Measurements from ENCODE around the gene UCHL3. TPM values are rescaled to one million over a fixed set of nuclear protein-coding genes. Genes with fewer than 3 reads are reported as not detected.
"Not testable (repeated sequence)": the region's sequence is repeated elsewhere in the genome, so short reads cannot be mapped to it uniquely, and the experiment has no call there.

Gene UCHL3
- total and polyA plus RNA-seq, 4 donors = 21.1 to 25.8 (median 23.1) TPM

DNA sequence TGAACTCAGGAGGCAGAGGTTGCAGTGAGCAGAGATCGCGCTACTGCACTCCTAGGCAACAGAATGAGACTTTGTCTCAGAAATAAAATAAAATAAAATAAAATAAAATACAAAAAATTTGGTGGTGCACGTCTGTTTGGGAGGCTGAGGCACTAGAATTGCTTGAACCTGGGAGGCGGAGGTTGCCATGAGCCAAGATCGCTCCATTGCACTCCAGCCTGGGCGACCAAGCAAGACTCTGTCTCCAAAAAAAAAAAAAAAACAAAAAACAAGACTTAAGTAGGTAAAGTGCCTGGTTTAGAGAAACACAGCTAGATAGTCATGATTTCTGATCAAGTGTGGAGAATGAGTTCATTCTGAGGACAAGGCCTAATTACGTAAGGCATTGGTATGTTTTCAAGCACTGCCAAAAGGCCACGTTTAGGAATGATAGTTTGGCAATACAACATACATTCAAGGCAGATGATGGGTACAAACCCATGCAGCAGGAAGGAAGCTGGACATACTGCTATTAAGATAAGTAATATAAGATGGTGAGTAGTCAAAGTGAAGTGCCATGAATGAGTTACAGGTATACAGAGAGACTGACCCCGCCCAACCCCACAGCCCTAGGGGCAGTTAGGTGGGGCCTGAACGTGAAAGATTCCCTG lies 4.8 kb upstream of the UCHL3 start:
- Histone ChIP-seq H3K27me3 (ENCODE audit: control insufficient read depth in 1 of 2, insufficient read depth in 2 of 2, low read length in 1 of 2) (no peaks in the 10 kb centered on the region), H3K4me3 (ENCODE audit: low read length in 2 of 2) (no peak overlapping the region), H3K27ac (ENCODE audit: low read depth in 1 of 2, low read length in 2 of 2) (no peak overlapping the region), H3K36me3 (ENCODE audit: control insufficient read depth in 1 of 2, insufficient read depth in 2 of 2, low read length in 1 of 2) (no peaks in the 10 kb centered on the region), H3K9me3 (ENCODE audit: control insufficient read depth, low read length) (no peaks in the 10 kb centered on the region), H3K4me1 (ENCODE audit: control insufficient read depth in 1 of 2, insufficient read depth in 2 of 2, low read length in 2 of 2) (no peaks in the 10 kb centered on the region)
- DNase-seq (no peak), ATAC-seq (ENCODE audit: low FRiP score) (no peak)
- intact Hi-C loops (cut with DNase I) = loop anchor here (5.0 kb wide), 2 partner anchors 178 to 1782 kb away; partner anchors contain the start of gene MYCBP2 (in 1 of the 2)
- 83 to 86% methylated on average over 10 of the region's 10 CpGs for WGBS, 2 donors

- H3K9me3 ChIP-seq (ENCODE audit: control insufficient read depth, low read length); H3K4me3 ChIP-seq (ENCODE audit: low read length in 2 of 2); DNase-seq; H3K27ac ChIP-seq (ENCODE audit: low read depth in 1 of 2, low read length in 2 of 2); ATAC-seq (ENCODE audit: low FRiP score); H3K27me3 ChIP-seq (ENCODE audit: control insufficient read depth in 1 of 2, insufficient read depth in 2 of 2, low read length in 1 of 2); H3K4me1 ChIP-seq (ENCODE audit: control insufficient read depth in 1 of 2, insufficient read depth in 2 of 2, low read length in 2 of 2); H3K36me3 ChIP-seq (ENCODE audit: control insufficient read depth in 1 of 2, insufficient read depth in 2 of 2, low read length in 1 of 2): not testable (repeated sequence)
- intact Hi-C loops (cut with DNase I) = loop anchor here (5.0 kb wide), 2 partner anchors 178 to 1782 kb away; partner anchors contain the start of gene MYCBP2 (in 1 of the 2)
- WGBS, 2 donors = 89 to 90% methylated on average over 14 of the region's 14 CpGs
These were observed 4.2 kb upstream of the UCHL3 start for GRCh38 chr13:75545386-75545785.

DNA sequence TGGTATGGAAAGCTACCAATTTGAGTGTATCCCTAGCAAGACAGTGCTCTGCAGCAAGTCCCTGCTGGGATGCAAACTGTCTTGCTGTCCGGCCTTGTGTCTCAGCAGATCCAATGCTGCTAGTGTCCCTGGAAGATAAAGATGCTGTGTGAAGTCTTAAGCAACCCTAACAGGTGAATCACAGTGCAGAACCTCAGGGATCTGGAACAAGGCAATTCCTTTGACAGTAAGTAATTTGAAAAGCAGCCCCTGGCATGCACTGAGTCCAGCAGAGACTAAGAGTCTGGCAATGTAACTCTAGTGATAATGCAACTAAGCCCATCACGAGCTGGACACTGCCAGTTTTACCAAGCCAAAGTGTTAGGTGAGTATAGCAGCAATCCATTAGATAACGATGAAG lies 1.7 kb upstream of the UCHL3 start:
- Histone ChIP-seq H3K9me3 (ENCODE audit: control insufficient read depth, low read length) (no peaks in the 10 kb centered on the region), H3K27me3 (ENCODE audit: control insufficient read depth in 1 of 2, insufficient read depth in 2 of 2, low read length in 1 of 2) (no peaks in the 10 kb centered on the region), H3K4me3 (ENCODE audit: low read length in 2 of 2) (no peak overlapping the region), H3K36me3 (ENCODE audit: control insufficient read depth in 1 of 2, insufficient read depth in 2 of 2, low read length in 1 of 2) (no peaks in the 10 kb centered on the region), H3K4me1 (ENCODE audit: control insufficient read depth in 1 of 2, insufficient read depth in 2 of 2, low read length in 2 of 2) (no peaks in the 10 kb centered on the region), H3K27ac (ENCODE audit: low read depth in 1 of 2, low read length in 2 of 2) (no peak overlapping the region)
- intact Hi-C loops (cut with DNase I) = loop anchor here (2.0 to 5.0 kb wide), 4 partner anchors 77 to 1779 kb away; partner anchors contain the start of gene MYCBP2 (in 1 of the 2)
- WGBS, 2 donors = 90 to 92% methylated on average over 3 of the region's 3 CpGs
- DNase-seq (no peak), ATAC-seq (ENCODE audit: low FRiP score) (no peak)

GRCh38 chr13:75550159-75550567 lies 572 bp downstream of the UCHL3 start:
- Histone ChIP-seq H3K4me3 (ENCODE audit: low read length in 2 of 2) (peak overlapping the region; percentile 62 to 86), H3K4me1 (ENCODE audit: control insufficient read depth in 1 of 2, insufficient read depth in 2 of 2, low read length in 2 of 2) (no peaks in the 10 kb centered on the region), H3K27ac (ENCODE audit: low read depth in 1 of 2, low read length in 2 of 2) (no peak overlapping the region), H3K9me3 (ENCODE audit: control insufficient read depth, low read length) (no peaks in the 10 kb centered on the region), H3K36me3 (ENCODE audit: control insufficient read depth in 1 of 2, insufficient read depth in 2 of 2, low read length in 1 of 2) (peaks cover 0 to 3% of the 10 kb centered on the region in 2 donors), H3K27me3 (ENCODE audit: control insufficient read depth in 1 of 2, insufficient read depth in 2 of 2, low read length in 1 of 2) (no peaks in the 10 kb centered on the region)
- ATAC-seq (ENCODE audit: low FRiP score) (peak; percentile 2), DNase-seq (peak in 1 of 2 donors; percentile 50)
- intact Hi-C loops (cut with DNase I) = no loop called here
- 0 to 1% methylated on average over 10 of the region's 10 CpGs for WGBS, 2 donors

DNA sequence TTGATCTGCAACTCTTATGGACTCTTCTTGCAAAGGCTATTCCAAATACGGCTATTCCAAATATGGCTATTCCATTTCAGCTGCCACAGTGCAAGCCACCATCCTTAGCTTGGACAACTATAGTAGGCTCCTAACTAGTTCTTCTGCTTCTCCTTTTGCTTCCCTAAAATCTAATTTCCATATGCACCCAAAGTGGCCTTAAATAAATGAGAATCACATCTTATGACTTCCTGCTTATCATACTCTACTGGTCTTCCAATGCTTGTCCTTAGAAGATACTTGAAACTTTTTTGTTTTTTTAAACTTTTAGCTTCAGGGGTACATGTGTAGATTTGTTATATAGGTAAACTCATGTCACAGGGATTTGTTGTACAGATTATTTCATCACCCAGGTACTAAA lies 4.9 kb downstream of the UCHL3 start:
- DNase-seq = no peak
- 99 to 100% methylated on average over 1 of the region's 1 CpG for WGBS, 2 donors
- H3K27me3 ChIP-seq (ENCODE audit: control insufficient read depth in 1 of 2, insufficient read depth in 2 of 2, low read length in 1 of 2) = no peaks in the 10 kb centered on the region
- H3K27ac ChIP-seq (ENCODE audit: low read depth in 1 of 2, low read length in 2 of 2) = no peak overlapping the region
- intact Hi-C loops (cut with DNase I) = no loop called here
- no peak overlapping the region for H3K4me3 ChIP-seq (ENCODE audit: low read length in 2 of 2)
- H3K9me3 ChIP-seq (ENCODE audit: control insufficient read depth, low read length) = no peaks in the 10 kb centered on the region
- no peak for ATAC-seq (ENCODE audit: low FRiP score)
- H3K36me3 ChIP-seq (ENCODE audit: control insufficient read depth in 1 of 2, insufficient read depth in 2 of 2, low read length in 1 of 2) = peaks cover 0 to 3% of the 10 kb centered on the region in 2 donors
- no peaks in the 10 kb centered on the region for H3K4me1 ChIP-seq (ENCODE audit: control insufficient read depth in 1 of 2, insufficient read depth in 2 of 2, low read length in 2 of 2)

GRCh38 chr13:75554981-75555380 lies 5.4 kb downstream of the UCHL3 start:
- 96 to 97% methylated on average over 3 of the region's 3 CpGs for WGBS, 2 donors
- H3K27me3 ChIP-seq (ENCODE audit: control insufficient read depth in 1 of 2, insufficient read depth in 2 of 2, low read length in 1 of 2) = no peaks in the 10 kb centered on the region
- H3K9me3 ChIP-seq (ENCODE audit: control insufficient read depth, low read length) = no peaks in the 10 kb centered on the region
- H3K4me3 ChIP-seq (ENCODE audit: low read length in 2 of 2) = no peak overlapping the region
- no peak for DNase-seq
- H3K36me3 ChIP-seq (ENCODE audit: control insufficient read depth in 1 of 2, insufficient read depth in 2 of 2, low read length in 1 of 2) = peaks cover 0 to 3% of the 10 kb centered on the region in 2 donors
- H3K4me1 ChIP-seq (ENCODE audit: control insufficient read depth in 1 of 2, insufficient read depth in 2 of 2, low read length in 2 of 2) = no peaks in the 10 kb centered on the region
- H3K27ac ChIP-seq (ENCODE audit: low read depth in 1 of 2, low read length in 2 of 2) = no peak overlapping the region
- intact Hi-C loops (cut with DNase I) = no loop called here
- ATAC-seq (ENCODE audit: low FRiP score) = no peak

- Histone ChIP-seq H3K27ac (ENCODE audit: low read depth in 1 of 2, low read length in 2 of 2) (no peak overlapping the region), H3K4me3 (ENCODE audit: low read length in 2 of 2) (no peak overlapping the region), H3K36me3 (ENCODE audit: control insufficient read depth in 1 of 2, insufficient read depth in 2 of 2, low read length in 1 of 2) (peaks cover 0 to 3% of the 10 kb centered on the region in 2 donors), H3K9me3 (ENCODE audit: control insufficient read depth, low read length) (no peaks in the 10 kb centered on the region), H3K4me1 (ENCODE audit: control insufficient read depth in 1 of 2, insufficient read depth in 2 of 2, low read length in 2 of 2) (no peaks in the 10 kb centered on the region), H3K27me3 (ENCODE audit: control insufficient read depth in 1 of 2, insufficient read depth in 2 of 2, low read length in 1 of 2) (no peaks in the 10 kb centered on the region)
- DNase-seq = no peak
- 78 to 81% methylated on average over 1 of the region's 1 CpG for WGBS, 2 donors
- no peak for ATAC-seq (ENCODE audit: low FRiP score)
- intact Hi-C loops (cut with DNase I) = no loop called here
These were observed 6.2 kb downstream of the UCHL3 start for GRCh38 chr13:75555836-75556235.

DNA sequence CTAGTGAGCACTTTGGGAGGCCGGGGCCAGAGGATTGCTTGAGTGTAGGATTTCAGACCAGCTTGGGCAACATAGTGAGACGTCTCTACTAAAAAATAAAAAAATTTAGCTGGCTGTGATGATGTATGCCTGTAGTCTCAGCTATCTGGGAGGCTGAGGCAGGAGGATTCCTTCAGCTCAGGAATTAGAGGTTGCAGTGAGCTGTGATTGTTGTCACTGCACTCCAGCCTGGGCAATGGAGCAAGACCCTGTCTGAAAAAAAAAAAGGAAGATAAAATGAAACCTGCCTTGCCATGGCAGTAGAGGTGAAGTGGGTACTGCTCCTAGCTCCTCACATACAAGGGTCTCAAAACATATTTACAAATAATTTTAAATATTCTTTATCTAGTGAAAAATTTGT lies 7.4 kb downstream of the UCHL3 start:
- Histone ChIP-seq H3K9me3 (ENCODE audit: control insufficient read depth, low read length) (no peaks in the 10 kb centered on the region), H3K4me3 (ENCODE audit: low read length in 2 of 2) (no peak overlapping the region), H3K27ac (ENCODE audit: low read depth in 1 of 2, low read length in 2 of 2) (no peak overlapping the region), H3K4me1 (ENCODE audit: control insufficient read depth in 1 of 2, insufficient read depth in 2 of 2, low read length in 2 of 2) (no peaks in the 10 kb centered on the region), H3K36me3 (ENCODE audit: control insufficient read depth in 1 of 2, insufficient read depth in 2 of 2, low read length in 1 of 2) (peaks cover 0 to 3% of the 10 kb centered on the region in 2 donors), H3K27me3 (ENCODE audit: control insufficient read depth in 1 of 2, insufficient read depth in 2 of 2, low read length in 1 of 2) (no peaks in the 10 kb centered on the region)
- ATAC-seq (ENCODE audit: low FRiP score) = no peak
- intact Hi-C loops (cut with DNase I) = no loop called here
- no peak for DNase-seq
- 74 to 79% methylated on average over 2 of the region's 2 CpGs for WGBS, 2 donors

GRCh38 chr13:75558145-75558840 lies 8.7 kb downstream of the UCHL3 start:
- intact Hi-C loops (cut with DNase I) = no loop called here
- Histone ChIP-seq H3K4me3 (ENCODE audit: low read length in 2 of 2) (no peak overlapping the region), H3K27ac (ENCODE audit: low read depth in 1 of 2, low read length in 2 of 2) (no peak overlapping the region), H3K36me3 (ENCODE audit: control insufficient read depth in 1 of 2, insufficient read depth in 2 of 2, low read length in 1 of 2) (peaks cover 0 to 3% of the 10 kb centered on the region in 2 donors), H3K9me3 (ENCODE audit: control insufficient read depth, low read length) (no peaks in the 10 kb centered on the region), H3K27me3 (ENCODE audit: control insufficient read depth in 1 of 2, insufficient read depth in 2 of 2, low read length in 1 of 2) (no peaks in the 10 kb centered on the region), H3K4me1 (ENCODE audit: control insufficient read depth in 1 of 2, insufficient read depth in 2 of 2, low read length in 2 of 2) (no peaks in the 10 kb centered on the region)
- ATAC-seq (ENCODE audit: low FRiP score) (no peak), DNase-seq (no peak)
- WGBS, 2 donors = 5 to 8% methylated on average over 2 of the region's 2 CpGs
